ENCODE data around the gene HOXC12.

Gene HOXC12

DNA sequence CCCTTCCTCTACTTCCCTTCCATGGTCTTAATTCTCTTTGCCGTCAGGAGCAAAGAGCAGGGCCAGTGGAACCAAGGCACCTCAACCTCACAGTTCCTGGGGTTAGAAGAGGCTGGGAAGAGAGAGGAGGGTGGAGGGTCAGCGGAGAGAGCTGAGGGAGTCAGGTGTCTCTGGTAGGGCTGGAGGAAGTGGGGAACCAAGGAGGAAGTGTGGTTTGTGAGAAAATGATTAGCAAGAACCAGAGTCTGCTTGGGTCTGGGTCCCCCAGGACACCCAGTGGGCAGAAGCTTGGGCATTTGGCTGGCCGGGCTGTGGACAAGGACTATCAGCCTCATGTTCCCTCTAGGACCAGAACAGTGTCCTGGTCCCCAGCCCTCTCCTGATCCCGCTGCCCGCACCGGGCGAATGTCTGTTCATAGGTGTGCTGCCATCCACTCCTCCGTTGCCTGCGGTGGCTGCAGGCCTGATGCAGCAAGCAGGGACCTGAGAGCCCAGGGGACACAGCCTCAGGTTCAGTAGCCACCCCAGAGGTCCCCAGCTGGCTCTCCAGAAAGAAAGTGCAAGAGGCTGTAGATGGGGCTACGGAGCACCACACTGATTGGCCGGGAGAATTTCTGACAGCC, 2.3 kb downstream of the HOXC12 start:
- no peak for DNase-seq (ENCODE audit: low spot score)

DNA sequence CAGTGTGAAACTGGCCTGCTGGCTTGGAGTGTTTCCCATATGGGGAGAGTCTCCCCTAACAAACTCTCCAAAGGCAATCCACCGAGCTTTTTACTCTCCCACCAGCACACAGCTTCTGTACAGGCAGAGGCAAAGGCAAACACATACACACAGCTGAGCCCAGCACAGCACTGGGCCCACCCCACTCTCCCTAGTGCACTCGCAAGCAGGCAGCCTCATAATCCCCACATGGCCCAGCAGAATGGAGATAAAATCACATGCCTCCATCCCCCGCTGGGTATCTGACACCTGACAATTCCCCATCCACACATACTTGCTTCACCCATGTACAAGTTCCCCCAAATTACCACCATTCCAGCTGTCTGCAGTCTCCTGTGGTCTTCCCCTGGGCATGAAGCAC, 3.4 kb downstream of the HOXC12 start:
- no peak for DNase-seq (ENCODE audit: low spot score)

DNA sequence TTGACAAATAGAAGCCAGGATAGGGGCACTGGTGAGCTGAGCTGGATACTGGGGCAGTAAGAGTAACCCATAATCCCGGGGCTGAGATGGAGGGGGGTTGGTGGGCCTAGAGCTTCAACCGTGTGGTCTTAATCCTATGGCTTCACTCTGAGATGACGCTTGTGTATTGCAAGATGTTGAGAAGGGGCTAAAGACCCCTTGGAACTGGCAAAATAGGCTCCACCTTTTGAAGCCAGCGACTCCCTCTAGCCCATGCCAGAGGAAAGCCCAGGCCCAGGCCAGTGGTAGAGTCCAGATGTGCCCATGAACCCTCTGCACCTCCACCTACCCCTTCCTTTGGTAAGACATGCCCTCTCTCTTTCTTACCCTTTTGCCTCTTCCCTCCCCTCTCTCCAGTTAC, 4.6 kb downstream of the HOXC12 start:
- no peak for DNase-seq (ENCODE audit: low spot score)

DNA sequence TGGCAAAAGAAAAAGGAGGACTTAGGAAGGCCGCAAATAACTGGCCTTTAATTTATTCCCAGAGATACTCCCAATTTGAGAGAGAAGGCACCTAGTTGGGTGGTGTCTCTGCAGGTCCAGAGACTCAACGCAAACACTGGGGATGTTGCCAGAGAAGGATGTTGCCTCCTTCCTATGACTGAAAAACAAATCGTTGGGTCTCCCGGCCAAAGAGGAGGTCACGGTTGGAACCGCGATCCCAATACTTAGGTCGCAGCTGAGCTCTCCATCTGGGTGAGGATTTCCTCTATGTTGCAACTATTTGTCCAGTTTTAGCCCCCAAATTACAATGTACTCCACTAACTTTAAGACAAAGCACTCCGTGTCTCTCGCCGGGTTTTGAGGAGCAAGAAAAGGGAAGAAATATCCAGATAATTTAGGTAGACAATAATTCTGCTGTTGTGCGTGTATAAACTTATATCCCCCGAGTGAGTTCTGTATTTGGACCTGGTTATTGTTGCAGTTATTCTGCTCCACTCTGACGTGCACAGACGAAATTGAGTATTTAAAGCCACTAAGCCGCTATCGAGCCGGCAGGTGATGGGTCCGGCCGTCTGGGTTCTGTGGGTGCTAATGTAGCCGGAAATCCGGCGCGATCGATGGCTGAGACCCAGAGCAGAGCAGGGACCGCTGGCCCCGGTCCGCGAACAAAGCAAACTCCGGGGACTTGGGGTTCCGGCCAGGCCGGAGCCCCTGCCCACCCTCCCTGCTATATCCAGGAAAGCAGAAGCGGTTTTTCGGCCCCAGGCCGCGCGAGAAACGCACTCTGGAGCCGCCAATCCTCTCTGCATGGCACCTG, 5.7 kb downstream of the HOXC12 start:
- DNase-seq (ENCODE audit: low spot score), result no peak

DNA sequence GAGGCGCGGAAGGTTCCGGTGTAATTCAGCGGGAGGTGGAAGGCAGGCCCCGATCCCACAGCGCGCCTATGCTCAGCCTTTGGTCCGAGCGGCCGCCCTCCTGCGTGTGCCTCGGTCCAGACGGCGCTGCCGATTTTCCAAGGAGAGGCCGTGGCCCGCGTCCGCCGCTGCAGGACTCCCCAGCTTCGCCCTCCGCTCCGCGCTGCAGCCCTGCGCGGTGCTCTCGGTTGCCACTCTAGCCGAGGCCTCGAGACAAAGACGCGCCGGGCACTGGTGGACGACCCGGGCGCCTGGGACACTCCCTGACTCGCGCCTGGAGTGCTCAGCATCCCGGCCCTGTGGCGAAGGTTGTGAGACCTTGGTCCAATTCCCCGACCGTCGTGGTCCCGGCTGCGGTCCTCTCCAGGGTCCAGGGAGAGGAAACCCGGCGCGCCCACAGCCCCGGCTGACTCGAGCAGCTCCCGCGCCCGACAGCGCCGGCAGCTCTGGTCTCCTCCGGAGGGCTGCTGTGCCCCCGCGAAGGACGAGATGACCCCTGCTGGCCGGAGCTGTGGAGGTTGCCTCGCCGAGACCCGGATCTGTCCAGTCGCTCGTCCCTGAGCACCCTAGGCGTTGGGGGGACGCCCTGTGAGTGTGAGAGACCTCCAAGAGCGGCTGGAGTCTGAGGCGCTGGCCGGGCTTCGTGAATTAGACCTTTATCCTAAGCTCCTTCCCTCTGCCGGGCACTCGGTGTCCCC, 6.5 kb downstream of the HOXC12 start:
- DNase-seq (ENCODE audit: low spot score), result no peak

DNA sequence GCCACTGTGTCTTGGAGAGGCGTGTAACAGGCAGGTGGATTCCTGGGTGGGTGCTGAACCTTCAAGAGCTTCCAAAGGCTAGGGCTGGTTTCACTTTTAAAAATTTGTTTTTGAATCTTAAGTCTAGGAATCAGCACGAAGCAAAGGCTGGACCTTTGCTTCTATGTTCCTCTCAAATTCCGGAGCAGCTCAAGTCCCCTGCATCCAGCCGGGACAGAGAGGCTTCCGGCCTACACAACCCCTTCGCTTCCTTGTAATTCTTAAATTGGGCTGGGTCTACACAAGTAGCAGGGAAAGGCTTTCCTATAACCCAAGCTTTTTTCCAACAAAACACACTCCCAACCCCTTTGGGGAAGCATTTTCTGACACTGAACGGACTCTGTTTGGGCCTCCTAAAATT, 8.3 kb downstream of the HOXC12 start:
- DNase-seq (ENCODE audit: low spot score), result no peak

DNA sequence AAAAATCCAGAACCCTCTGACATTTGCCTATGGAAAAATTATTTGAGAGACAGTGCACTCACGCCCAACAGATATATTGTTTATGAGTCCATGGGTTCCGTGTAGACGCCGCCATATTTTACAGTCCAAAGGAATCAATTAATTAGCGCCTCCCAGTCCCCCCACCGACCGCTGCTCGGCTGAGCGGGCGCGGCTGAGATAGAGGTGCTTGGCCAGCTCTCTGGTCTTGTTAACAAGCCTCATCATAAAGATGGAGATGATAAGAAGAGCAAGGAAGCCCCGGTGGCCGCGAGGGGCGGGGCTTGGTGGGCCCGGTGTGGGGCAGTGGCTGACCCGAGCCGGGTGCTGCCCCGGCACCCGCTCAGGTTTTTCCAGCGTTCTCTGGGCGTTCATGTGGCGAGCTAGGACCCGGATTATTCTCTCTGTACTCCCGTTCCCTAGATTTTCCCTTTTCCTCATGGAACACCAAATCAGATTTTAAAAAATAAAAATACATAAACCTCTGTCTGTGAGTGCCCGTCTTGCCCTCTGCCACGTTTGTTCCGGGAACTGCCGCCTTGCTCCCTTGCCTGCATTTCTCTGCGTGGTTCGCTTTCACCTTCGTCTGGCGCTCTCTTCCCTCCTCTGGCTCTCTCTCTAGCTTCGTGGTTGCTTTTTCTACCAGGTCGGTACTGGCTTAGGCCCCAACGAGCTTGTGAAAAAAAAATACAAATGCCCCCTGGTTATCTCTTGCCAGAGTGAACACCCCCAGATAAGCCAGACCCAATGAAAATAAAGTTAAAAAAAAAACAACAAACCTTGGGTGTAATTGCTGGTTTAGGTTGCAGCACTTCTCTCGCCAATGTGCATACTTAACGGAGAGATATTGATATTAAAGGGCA, 9.0 kb downstream of the HOXC12 start:
- no peak for DNase-seq (ENCODE audit: low spot score)

DNA sequence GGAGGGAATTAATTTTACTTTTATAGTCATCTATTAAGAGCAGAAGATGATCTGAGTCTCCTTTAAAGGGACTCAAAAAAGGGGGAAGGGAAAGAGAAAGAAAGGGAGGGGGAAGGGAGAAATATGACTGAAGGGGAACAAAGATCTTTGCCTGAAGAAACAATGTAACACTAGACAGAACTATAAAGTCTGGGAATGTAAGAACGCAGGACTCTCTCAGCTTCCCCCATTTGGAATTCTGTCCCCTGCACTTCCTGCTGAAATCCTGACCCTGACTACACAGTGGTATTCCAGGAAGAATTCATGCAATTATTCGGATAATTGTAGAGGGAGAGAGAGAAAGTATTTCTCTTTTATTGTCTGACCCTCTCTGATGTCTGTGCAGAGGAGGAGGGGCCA, 9.6 kb downstream of the HOXC12 start:
- DNase-seq (ENCODE audit: low spot score), result no peak

DNA sequence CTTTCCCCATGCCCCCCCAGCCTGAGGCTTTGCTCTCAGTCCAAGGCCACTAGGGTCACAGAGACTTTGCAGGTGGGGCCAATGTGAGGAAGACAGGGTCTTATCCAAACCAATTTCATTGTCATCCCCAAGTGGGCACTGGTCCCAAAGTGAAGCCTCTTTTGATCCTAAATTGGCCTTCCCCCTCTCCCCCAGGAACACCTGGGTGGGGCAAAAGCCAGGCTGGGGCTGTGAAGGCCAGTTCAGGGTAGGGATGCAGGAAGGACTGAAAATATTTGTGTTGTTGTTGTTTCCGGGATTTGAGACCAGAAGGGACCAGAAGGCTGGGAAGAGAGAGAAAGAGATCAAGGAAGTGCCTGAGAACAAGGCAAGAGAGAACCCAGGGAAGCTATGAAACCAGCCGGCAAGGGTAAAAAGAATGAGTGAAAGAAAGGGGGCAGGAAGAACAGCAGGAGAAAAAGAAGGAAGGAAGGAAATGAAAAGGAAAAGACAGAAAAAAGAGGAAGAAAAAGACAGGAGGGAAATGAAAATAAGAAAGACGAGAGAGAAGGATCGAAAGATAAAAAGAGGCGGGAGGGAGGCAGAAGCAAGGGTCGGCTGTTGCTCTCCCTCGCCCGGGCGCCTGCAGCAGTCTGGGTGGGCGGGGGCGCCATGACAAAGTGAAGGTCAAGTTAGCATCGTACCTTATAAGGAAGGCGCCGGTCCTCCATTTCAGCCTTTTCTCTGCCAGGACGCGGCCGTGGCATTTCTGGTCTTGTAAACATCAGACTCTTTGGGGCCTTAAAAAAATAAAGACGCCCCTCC, 10.8 kb downstream of the HOXC12 start:
- DNase-seq (ENCODE audit: low spot score), result no peak

DNA sequence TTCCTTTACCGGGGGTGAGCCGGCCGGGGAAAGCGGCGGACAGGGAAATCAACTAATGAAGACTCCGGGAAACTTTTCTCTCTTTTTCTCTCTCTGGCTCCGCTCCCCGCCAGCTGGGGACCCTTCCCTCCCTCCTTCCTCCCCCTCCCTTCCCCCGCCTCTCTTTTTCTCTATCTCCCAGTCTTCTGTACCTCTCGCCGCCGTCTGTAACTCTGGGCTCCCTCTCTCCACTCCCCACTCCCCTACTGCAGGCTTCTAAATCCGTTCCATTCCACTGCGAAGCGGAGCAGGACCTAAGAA, 11.3 kb downstream of the HOXC12 start:
- no peak for DNase-seq (ENCODE audit: low spot score)

DNA sequence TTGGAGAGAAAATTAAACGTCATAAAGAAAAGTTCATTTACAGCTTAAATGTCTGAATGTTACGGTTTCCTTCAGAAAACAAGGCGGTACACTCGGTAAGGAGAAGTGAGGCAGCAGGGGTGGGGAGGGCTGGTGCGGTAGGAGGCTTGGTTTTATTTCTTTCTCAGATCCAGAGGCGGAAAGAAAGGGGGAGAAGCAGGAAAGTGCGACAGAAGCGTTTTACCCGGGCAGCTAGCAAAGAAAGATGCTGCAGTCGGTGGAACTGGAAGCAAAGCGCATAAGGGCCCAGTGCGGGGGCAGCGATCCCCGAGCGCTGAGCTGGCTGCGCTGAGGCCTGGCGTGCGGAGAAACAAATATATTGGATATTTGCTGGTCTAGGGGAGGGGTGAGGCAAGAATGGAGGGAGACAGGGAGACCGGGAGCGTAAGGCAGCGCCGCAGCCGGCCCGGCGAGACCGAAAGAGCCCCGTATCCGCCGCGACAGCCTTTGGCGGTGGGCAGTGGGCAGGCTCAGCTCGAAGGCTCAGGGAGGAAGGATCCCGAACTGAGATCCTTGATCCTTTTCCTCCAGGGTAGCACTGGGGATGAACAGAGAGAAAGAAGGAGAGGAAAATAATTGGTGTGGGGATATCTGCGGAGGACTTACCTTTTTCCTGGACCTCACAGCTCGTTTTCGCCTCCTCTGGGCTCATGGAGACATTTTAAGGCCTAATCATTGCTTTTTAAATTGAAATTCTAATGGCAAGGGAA, 11.9 kb downstream of the HOXC12 start:
- no peak for DNase-seq (ENCODE audit: low spot score)

DNA sequence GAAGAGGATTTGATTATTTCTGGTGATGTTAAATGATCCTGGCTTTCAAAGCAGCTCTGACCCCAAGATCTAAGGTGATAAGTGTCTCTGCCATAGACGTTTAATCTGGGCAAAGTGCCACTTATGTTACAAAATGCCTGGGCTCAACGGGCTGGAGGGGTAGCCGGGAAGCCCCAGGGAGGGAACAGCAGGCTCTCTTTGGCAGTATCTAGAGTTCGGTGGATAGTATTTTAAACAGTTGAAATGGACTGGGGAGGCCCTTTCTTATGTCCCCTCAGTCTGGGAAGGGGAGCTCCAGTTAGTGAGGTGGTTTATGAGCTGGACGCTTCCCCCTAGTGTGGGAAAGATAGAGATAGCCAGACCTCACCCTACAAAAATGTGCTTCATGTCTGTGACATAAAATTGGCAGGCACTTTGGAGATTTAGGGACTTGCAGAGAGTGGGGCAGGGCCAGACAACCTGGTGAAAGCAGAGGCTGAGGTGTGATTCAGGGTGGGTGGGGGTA, 12.8 kb downstream of the HOXC12 start:
- DNase-seq (ENCODE audit: low spot score), result no peak

DNA sequence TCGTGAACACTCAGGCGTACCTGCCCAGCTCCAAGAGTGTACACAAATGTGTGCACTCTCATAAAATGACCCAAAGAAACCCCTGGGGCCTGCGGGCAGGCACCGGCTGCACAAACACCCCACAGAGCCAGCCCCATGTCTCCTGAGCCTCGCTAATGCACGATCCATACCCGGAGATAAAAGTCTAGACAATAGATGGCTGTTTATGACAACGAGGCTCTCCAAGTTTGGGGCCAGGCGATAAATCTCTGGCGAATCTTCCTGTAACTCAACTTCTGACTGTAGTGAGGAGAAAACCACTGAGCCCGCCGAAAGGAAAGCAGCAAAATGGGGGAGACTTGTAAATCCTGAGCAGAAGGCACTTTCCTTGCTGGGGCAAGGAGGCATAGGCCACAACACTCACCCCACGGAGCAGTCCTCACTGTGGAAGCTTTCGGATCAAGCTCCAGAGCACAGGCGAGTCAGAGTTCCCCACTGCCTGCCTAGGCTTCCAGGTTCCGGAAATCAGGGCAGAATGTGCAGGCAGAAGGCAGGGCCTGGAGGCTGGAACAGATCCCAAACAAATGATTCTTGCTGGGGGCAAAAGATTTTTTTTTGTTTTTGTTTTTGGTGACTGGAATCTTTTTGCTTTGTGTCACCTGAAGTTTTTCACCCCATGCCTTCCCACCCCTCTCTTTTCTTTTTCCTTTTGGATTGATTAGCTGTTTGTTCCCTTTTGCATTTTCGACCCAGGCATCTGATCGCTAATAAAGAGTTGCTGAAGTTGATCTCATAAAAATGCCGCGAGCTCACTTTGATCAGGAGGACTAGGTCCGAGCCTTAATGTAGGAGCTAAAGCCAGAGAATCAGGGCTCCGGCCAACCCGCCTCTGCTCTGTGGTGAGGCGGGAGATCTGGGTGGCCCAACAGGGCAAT, 13.8 kb downstream of the HOXC12 start:
- DNase-seq (ENCODE audit: low spot score), result no peak

DNA sequence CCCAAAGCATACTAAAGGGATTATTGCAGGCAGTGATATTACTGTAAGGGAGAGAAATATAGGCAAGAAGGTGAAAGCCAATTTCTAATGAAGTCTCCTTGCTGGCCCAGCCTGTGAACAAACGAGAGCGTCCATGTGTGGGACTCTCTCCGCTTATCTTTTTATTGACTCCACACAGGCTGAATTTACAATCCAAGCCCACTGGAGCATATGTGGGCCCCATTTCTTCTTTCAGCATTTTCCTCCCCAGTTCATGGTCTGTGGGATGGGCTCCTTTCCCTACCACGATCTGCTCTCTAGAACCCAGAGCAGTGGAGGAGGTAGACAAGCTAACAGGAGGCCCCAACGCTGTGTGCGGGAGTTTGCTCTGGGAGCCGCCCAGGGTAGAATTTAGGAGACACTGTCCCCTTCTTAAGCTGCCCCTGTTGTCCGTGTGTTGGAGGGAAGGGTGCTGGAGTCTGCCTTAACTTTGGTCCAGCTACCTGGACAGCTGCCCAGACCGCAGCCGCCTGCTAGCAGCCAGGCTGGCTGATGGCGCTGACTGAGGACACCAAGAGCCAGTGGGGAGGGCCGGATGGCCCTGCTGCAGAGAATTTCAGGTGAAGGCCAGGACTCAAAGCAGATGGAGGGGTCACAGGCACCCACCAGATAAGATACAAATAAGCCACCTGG, 15.0 kb downstream of the HOXC12 start:
- DNase-seq (ENCODE audit: low spot score), result no peak

DNA sequence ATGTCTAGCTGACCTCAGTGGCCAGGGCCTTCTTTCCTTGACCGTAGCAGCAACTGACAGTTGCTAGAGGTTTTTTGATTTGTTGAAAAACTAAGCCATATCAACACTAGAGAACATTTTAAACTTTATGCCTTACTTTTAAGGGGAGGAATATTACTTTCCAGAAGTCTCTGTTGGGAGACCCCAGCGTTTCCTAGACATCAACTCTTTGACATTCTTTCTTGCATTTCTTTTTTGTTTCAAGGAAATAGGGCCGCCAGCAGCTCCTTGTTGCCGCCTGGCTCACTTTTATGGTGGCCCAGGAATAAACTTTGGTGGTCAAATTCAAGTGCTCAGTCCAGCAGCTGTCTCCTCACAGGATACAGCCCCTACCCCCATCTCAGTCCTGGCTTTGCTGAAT, 15.7 kb downstream of the HOXC12 start:
- no peak for DNase-seq (ENCODE audit: low spot score)

DNA sequence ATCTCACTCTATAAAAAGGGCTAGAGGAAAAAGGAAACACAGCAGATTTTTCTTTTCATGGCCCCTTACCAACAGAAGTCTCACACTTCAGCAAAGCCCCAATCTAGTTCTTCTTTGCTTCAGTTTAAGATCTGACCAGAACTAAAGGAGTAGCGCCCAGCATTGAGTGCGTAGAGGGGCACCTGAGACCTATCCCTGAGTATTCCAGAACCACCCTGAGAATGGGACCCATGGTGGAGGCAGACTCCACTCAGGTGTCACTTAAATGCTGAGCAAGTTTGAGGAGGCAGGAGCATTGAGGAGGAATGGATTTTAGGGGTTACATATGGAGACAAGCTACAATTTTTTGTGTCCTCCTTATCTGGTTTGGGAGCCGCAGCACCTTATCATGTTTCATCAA, 16.4 kb downstream of the HOXC12 start:
- DNase-seq (ENCODE audit: low spot score), result no peak

DNA sequence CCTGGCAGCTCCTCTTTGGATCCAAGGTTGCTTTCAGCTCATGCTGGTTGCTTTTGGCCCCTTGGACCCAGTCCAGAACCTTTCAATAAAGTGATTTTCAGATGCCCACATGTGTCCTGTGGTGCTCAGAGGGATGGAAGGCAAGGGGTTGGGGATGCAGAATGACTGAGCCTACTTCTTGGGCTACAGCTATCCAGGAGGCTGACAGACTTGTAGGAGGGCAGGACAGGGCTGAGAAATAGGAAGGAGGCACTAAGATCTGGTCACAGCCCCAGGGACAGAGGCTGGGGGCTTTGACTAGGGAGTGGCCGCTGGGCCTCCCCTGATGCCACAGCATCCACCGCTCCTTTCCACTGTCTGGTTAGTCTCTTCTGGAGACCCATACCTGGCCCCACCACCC, 17.0 kb downstream of the HOXC12 start:
- no peak for DNase-seq (ENCODE audit: low spot score)

DNA sequence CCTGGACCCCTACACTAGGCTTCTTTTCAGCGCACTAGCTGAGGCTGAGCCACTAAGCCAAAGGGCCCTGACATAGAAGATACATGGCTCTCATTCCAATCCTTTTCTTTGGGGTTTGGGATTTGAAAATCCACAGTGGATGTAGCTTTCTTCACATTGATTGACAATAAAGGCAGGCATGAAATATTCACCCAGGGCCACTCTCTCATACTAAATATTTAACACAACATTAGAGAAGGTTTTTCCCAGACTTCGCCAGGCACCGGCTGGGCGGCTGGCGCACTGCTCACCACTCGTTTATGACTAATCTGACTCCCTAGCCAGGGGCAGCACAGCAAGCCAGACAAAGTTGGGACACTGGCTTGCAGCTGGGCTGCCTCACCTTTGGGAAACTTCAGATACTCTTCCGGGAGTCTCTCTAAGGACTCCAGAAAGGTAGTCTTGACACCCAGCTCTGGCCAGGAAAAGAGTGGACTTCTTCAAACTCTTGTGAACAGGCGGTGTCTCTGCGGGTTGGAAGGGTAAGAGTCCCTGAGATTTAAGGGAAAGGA, 17.5 kb downstream of the HOXC12 start:
- DNase-seq (ENCODE audit: low spot score), result no peak
